Stimulated activated CD4-positive, alpha-beta T cell treated with anti-CD3 and anti-CD28 coated beads, Interleukin-15, amount 100 ng/mL, for 1 hour (primary cell): ENCODE measurements around the gene OLIG2.

Experiments used
- DNase-seq, 2 donors: peaks; one replicate each; pipeline ENCODE4 v3.0.0-alpha.2; 2020; ENCODE audit warnings: low read depth in 1 of 2, low spot score in 1 of 2

The OLIG2 gene

DNA sequence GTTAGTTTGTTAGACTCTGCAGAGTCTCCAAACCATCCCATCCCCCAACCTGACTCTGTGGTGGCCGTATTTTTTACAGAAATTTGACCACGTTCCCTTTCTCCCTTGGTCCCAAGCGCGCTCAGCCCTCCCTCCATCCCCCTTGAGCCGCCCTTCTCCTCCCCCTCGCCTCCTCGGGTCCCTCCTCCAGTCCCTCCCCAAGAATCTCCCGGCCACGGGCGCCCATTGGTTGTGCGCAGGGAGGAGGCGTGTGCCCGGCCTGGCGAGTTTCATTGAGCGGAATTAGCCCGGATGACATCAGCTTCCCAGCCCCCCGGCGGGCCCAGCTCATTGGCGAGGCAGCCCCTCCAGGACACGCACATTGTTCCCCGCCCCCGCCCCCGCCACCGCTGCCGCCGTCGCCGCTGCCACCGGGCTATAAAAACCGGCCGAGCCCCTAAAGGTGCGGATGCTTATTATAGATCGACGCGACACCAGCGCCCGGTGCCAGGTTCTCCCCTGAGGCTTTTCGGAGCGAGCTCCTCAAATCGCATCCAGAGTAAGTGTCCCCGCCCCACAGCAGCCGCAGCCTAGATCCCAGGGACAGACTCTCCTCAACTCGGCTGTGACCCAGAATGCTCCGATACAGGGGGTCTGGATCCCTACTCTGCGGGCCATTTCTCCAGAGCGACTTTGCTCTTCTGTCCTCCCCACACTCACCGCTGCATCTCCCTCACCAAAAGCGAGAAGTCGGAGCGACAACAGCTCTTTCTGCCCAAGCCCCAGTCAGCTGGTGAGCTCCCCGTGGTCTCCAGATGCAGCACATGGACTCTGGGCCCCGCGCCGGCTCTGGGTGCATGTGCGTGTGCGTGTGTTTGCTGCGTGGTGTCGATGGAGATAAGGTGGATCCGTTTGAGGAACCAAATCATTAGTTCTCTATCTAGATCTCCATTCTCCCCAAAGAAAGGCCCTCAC is at the start of gene OLIG2:
Gene OLIG2 (plus strand): TSS at position 447 of the 954 bp plus-strand sequence. CDS start 928 bp downstream, outside the sequence.
- no peak for DNase-seq

DNA sequence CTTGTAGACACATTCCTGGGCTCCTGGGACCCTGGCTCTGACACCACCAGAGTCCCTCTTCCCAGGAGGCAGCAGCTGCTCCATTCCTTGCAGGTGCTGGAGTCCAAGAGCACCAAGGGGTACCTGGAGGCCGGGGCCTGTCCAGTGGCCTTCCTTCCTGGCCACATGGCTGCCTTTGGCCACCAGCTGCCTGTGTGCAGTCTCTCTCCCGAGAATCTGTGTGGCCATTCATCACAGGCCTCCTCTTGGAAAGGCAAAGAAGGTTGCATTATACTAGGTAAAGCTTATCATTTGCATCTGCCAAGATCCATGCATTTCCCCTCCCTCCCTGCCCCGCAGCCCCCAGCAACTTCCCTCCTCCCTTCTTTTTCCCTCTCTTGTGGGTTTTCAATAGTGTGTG is 48.9 kb upstream of the OLIG2 start:
- no peak for DNase-seq

DNA sequence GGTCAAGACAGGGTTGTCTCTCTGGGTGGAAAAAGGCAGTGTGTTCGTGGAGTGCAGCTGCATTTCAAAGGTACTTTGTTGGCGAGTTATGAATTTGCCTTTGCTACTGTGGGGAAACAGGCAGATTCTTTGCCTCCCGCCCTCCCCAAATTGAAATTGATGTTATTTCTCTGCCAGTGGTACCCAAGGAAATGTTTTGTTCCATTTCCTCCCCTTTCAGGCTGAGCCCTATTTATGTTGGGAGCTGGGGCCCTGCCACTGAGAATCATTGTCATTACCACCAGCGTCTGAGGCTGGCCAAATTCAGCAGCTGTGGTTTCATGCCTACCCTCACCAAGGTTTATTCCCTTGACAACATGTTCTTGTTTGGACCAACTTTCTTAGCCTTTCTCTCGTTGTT is 48.5 kb upstream of the OLIG2 start:
- no peak for DNase-seq

DNA sequence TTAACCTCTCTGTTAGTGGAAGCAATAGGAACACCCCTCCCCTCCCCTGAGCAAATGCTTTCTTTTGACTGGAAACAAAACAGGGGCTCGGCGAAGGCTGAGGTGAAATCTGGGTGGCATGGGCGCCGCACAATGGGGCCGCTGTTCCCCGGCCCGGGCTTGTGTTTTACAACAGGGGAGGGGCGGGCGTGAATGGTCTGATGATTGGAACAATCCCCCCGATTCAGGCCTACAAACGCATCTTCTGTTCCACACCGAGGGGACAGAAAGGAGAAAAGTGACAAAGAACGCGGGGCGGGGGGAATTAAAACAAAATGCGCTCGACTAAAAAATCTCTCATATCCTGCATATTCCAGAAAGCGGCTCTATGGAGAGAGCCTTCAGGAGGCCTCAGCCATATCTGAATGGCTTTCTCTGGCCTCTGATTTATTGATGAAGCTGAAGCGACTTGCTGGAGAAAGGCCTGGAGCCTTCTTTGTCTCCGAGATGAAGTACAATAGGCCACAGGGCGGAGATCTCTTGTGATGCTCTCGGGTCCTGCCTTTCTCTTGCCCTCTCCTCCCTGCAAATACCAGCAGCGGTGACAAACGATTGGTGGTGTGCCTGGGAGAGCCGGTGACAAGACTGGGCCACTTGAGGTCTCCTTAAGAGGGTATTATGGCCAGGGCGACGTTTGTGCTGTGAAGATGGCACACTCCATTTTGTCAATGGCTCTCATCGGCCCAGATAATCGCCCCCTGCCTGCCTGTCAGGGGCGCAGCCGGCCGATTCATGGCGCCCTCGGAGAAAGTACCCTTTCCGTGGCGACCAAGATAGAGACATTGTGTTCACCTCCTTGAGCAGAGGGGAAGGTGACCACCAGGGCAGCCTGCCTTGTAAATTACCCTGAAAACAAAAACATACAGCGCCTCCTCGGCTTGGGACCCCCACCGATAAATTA is 47.1 kb upstream of the OLIG2 start:
- no peak for DNase-seq

DNA sequence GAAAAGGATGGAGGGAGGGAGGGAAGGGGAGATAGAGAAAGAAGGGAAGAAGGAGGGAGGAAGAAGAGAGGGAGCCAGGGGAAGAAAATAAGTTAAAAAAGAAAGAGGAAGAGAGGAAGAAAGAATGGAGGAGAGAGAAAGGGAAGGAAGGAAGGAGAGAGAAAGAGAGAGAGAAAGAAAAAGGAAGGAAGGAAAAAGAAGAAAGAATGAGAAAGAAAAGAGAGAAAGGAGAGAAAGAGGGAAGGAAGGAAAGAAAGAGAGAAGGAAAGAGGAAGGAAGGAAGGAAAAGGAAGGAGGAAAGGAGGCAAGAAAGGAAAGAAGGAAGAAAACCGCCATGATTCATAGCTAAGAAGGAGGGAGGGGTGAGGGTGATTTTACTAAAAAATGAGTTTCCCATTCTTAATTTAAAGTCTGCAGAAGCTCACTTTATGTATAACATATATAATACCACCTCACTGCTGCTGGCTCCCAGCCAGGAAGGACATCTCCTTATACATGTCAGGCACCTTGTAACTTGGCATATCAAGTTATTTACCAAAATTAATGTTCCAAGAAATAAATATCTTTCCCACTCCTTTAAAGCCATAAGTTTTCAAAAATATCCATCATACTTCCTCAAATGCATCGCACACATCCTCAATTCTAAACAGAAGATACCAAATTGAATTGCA is 46.0 kb upstream of the OLIG2 start:
- no peak for DNase-seq

DNA sequence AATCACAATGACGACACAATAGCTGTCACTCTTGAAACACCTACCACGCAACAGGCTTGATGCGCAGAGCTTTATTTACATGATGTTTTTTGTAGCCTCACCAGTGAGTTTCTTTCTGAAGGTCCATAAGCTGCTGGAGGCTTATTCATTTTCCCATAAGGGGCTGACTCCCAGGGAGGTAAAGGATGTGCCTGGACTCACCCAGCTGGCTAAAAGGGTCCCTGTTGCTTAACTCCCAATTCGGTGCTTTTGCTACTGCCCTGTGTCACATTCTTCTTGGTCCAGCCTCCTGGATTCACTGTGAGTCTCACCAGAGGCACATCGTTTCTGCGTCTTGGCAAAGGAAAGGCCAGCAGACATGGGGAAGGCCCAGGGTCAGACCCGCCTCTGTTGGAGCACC is 44.6 kb upstream of the OLIG2 start:
- DNase-seq = no peak

DNA sequence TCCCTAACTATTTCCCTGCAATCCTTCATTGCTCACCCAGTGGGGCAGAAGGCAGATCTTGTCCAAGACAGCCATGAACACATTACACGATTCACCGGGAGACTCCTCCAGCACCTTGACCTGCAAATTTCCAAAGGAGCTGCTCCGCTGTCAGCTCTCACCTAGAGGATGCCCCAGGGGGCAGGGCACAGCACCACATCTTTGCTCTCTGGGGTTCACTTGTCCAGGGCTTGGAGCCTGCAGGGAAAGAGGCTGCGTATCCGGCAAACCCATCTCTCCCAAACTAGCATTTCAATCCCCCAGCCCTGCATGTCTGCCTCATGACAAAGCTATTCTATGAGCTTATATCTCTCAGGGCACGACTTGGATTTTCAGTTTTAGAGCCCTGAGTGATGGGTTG is 35.1 kb upstream of the OLIG2 start:
- DNase-seq = no peak

DNA sequence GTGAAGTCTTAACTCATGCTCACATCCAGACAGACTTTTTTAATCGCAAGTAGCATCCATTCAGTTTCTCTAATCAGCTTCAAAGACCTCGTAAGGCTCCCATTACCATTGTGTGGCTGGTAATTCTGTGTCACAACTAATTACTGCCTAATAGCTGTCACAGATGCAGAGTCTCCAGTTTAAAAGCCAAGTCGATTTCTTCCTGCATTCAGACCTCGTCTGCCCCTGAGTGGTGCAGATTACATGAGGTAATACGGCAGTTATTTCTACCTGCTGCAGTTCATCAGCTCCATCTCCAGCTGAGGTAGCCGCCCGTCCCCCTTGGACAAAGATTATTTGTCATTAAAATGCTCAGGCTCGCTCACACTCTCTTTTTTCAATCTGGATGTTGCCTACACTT is 34.4 kb upstream of the OLIG2 start:
- DNase-seq = no peak

DNA sequence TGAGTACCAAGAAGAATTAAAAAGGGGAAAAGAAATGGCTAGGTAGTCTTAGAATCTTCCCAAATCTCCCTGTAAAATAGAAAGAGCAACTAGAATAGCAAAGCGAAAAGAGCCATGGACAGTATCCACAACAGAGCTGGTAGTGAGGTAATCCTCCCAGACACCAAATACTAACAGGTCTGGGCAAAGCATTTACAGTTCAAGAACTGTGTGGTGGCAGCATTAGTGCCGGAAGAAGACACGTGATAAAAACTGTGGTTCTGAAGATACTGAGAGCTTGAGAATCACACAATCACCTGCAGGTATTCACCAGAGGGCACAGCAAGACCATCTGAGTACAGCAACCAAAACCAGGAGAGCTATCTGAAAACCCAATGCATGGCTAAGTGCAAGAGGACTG is 31.8 kb upstream of the OLIG2 start:
- no peak for DNase-seq

DNA sequence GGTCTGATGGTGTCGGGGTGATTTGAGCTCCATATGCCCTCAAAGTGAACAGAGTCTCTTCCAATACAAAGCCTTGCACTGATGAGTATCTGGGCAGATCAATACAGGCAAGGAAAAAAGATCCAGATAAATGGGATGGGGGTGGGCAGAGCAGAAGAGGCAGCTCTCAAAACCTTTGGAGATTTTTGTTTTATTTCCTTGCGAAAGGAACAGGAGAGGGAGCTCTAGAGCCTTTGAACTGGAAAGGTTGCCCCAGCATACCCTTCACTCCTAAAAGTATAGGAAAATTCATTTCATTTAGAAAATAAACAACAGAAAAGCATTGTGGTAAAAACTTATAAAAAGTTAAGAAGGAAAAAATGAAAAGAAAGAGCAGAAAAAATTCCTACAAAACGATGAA is 31.4 kb upstream of the OLIG2 start:
- no peak for DNase-seq

DNA sequence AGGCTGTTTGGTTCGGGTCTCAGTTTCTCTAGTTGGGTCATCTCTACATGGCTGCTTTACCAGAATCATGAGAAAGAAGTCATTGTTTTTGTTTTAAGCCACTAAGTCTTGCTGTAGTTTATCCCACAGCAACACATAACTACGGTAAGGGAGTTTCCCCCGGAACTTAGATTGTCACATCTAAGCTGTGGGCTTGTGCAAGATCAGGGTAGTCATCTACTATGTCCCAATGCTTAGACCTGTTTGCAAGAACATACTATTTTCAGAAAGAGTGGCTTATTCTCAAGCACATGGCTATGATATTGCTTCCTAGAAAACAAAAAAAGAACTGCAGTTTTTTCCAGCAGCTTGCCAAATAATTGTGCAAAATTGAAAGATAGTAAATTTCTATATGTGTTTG is 18.0 kb upstream of the OLIG2 start:
- DNase-seq = no peak

DNA sequence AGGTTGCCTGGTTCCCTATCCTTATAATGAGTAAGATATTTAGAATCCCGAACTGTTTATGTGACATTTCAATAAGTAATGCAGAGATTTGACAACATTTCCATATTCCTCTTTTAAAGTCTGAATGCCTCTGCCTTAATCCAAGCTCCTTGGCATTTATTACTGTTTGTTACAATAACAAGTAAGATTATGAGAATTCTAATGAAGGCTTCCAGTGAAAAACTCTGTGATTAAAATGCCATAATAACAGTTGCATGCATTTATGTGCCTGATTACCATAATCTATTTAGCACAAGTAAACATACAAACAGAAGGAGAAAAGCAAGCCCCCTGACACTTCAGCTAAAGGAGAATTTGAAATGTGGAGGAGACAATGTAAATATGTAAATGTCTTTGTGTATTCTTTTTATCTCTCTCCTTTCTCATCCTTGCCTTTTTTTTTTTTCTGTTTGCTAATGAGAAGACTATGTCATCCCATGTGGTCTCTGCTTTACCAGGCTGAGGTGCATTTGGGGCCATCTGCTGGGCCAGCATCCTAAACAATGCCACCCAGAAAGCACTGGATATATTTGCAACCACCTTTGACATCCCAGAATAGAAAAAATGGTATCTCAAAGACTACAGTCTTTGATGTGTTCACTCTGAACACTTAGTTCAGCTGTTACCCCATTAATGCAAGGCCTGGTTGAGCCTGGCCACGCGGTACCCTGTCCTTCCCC is 17.2 kb upstream of the OLIG2 start:
- no peak for DNase-seq

DNA sequence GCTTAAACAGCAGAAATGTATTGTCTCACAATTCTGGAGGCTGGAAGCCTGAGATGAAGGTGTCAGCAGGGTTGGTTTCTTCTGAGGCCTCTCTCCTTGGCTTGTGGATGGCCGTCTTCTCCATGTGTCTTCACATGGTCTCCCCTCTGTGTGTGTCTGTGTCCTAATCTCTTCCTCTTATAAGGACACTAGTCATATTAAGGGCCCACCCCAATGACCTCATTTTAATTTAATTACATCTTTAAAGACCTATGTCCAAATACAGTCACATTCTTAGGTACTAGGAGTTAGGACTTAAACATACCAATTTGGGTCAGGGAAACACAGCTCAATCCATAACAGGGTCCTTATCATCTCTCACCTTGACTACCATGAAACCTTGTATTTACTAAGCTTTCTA is 14.8 kb upstream of the OLIG2 start:
- DNase-seq = no peak

DNA sequence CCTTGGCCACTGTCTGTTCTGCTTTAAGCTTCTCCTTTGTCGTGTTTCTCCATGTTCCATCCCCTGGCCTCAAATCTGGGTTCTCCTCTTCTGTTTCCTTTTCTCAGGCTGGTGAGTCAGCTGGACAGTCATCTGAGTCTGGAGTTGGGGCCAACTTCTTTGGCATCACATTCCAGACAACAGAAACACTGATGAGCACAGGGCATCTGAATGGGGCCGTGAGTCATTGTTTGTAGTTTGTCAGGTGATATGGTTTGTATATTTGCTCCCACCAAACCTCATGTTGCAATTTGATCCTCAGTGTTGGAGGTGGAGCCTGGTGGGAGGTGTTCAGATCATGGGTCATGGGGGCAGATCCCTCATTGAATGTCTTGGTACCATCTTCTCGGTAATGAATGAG is 14.3 kb upstream of the OLIG2 start:
- no peak for DNase-seq

DNA sequence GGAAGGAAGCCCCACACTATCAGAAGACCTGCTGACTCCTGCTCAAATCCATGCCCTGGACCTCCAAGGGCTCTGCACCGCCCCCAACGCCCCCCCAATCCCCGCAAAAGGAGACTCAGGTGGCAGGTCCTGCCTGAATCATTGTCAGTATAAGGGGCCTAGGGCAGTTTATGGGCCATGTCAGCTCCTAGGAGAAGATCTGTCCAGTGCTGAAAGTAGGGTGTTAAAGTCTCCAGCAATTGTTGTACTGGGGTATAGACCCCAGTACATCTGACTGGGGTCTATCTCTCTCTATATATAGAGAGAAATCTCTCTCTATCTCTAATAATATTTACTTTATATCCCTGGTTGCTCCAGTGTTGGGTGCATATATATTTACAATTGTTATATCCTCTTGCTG is 12.1 kb upstream of the OLIG2 start:
- DNase-seq = no peak

DNA sequence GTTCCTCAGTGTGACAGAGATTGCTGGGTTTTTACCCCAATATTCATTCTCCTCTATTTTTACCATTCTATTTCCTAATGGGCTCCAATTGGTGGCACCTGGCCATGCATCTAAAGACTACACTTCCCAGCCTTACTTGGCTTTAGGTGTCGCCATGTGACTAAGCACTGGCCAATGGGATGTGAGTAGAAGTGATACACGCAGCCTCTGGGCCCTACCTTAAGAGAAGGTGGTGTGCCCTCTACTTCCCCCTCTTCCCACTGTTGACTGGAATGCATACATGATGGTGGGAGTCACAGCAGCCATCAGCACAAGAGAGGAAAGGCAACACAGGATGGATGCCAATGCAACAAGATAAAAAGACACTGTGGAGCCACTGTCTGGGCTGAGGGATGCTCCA is 11.4 kb upstream of the OLIG2 start:
- DNase-seq = no peak

DNA sequence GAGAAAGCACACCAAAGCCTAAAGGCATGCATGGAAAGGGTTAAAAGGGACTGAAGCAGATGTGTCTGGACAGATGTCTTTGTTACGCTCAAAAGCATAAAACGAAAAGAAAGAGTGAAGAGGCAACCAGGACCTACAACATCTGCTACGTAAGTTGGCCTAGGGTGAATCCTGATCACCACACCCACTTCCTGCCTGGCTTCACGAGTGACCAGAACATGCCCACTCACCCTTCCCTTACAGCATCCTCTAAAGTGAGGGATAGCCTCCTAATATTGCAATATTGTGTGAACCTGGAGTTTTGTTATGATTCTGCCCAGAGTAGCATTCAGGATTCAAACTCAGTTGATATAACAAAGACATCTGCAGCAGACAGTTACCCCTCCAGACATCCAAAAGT is 10.6 kb upstream of the OLIG2 start:
- no peak for DNase-seq

DNA sequence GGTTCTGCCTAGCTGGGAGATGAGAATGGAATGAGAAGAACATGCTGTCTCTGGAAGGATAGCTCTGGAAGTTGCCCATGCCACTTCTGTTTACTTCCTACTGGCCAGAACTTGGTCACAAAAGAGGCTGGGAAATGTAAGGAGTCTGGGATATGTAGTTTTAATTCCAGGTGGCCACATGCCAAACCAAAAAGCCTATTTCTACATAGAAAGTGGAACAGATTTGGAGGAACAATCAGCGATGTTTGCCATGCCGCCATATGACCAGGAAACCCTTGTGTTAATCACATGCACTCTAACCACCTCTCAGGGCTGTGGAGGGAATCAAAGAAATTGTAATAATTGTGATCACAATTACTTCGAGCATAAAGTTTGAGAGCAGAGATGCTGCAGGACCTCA is 10.0 kb upstream of the OLIG2 start:
- no peak for DNase-seq

DNA sequence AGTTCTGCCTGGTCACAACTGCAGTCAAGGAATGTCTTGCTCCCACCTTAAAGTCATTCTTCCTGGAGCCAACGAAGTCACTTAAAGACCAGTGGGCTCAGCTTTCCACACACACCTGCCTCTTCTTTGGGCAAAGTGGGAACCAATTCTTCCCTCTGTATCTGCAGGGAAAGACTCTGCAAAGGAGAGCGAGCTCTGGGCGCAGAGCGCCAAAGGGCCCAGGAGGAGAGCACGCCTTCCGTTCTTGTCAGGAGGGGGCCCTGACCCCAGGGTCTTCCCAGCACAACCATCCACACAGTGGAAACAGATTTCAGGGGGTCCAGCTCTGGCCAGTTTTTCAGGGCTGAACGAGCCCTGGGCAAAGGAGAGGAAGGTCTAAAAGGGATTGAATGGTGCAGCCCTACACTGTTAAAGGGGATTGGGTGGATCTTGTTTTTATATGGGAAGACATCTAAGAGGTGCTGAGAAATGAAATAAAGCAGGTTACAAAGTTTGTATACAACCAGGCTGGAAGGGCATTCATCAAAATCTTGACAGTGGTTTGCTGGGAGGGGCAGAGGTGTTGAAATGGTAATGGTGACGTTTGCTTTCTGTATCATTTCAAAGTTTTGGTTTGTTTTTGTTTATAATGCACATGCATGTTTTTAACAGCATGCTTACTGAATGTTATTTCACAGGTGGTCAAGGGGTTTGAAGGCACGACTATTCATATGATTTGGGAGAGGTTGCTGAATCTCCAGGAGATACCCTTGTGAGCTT is 6.8 kb upstream of the OLIG2 start:
- DNase-seq = no peak

DNA sequence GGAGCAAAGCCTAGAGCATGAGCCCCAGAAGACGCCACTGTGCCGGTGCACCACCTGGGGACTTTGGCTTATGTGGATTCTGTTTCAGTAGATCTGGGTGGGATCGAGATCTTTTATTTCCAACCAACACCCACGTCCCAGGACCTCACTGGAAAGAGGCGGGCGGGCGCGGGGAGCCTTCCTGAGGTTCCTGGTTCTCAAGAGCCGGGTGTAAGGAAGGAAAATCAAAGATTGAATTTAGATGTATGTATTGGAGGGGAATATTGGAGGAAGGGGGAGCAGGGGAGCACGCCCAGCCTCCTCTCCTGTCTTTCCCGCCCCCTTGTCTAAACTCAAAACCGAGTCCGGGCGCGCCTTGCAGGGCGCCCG is 6.2 kb upstream of the OLIG2 start:
- DNase-seq = no peak
